ENCODE data around the gene KCNMA1.
"Not testable (repeated sequence)": the region's sequence is repeated elsewhere in the genome, so short reads cannot be mapped to it uniquely, and the experiment has no call there.

Gene KCNMA1

GRCh38 chr10:77664008-77664407 lies 26.4 kb upstream of the KCNMA1 start:
- no CpG with 5 or more reads among the region's 2 CpGs for WGBS, 2 experiments
- Histone ChIP-seq H3K36me3 (ENCODE audit: control insufficient read depth, insufficient read depth, low read length) (no peaks in the 10 kb centered on the region), H3K4me3 (ENCODE audit: insufficient read depth, low read depth, low read length) (no peak overlapping the region), H3K27me3 (ENCODE audit: control insufficient read depth, insufficient read depth, low read length, poor library complexity, severe bottlenecking) (no peaks in the 10 kb centered on the region), H3K4me1 (ENCODE audit: control insufficient read depth, insufficient read depth, low read length) (no peaks in the 10 kb centered on the region), H3K27ac (ENCODE audit: insufficient read depth, low read depth, low read length, poor library complexity, severe bottlenecking) (no peak overlapping the region), H3K9me3 (ENCODE audit: control insufficient read depth, low read length) (no peaks in the 10 kb centered on the region)

GRCh38 chr10:77661674-77662073 lies 24.1 kb upstream of the KCNMA1 start:
- Histone ChIP-seq H3K4me1 (ENCODE audit: control insufficient read depth, insufficient read depth, low read length) (no peaks in the 10 kb centered on the region), H3K36me3 (ENCODE audit: control insufficient read depth, insufficient read depth, low read length) (no peaks in the 10 kb centered on the region), H3K27me3 (ENCODE audit: control insufficient read depth, insufficient read depth, low read length, poor library complexity, severe bottlenecking) (no peaks in the 10 kb centered on the region), H3K9me3 (ENCODE audit: control insufficient read depth, low read length) (no peaks in the 10 kb centered on the region), H3K27ac (ENCODE audit: insufficient read depth, low read depth, low read length, poor library complexity, severe bottlenecking) (no peak overlapping the region), H3K4me3 (ENCODE audit: insufficient read depth, low read depth, low read length) (no peak overlapping the region)
- WGBS, 2 experiments = 91 to 92% methylated on average over 6 of the region's 6 CpGs

GRCh38 chr10:77661100-77661499 lies 23.5 kb upstream of the KCNMA1 start:
- no peaks in the 10 kb centered on the region for H3K4me1 ChIP-seq (ENCODE audit: control insufficient read depth, insufficient read depth, low read length)
- H3K36me3 ChIP-seq (ENCODE audit: control insufficient read depth, insufficient read depth, low read length) = no peaks in the 10 kb centered on the region
- H3K27me3 ChIP-seq (ENCODE audit: control insufficient read depth, insufficient read depth, low read length, poor library complexity, severe bottlenecking) = no peaks in the 10 kb centered on the region
- WGBS, 2 experiments = 66 to 71% methylated on average over 3 of the region's 3 CpGs
- H3K9me3 ChIP-seq (ENCODE audit: control insufficient read depth, low read length) = no peaks in the 10 kb centered on the region
- no peak overlapping the region for H3K27ac ChIP-seq (ENCODE audit: insufficient read depth, low read depth, low read length, poor library complexity, severe bottlenecking)
- H3K4me3 ChIP-seq (ENCODE audit: insufficient read depth, low read depth, low read length) = no peak overlapping the region

DNA sequence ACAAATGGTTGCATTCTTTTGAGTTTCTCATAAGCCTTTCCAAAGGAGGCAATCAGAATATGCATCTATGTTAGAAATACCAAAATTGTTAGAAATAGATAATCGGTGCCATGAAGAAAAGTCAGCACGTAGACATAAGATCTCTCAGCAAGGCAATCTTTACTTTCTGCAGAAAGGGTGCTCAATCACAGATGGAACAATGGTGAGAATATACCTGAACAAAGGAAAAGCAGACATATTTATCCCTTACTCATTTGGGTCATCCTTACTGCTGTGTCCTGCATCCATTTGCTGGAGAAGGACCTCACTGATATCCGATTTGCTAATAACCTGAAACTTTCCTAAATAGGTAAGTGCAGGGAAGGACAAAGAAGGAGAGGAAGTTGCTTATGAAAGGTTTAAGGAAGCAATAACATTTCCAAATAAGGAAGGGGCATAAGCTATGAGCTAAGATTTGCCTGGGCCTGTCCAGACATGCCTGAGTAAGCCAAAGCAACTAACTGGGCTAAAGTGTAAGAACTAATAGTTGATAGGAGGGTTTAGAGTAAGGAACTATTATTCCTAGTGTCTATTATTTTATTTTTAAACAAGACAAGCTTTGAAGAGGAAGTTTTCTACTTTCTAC lies 21.6 kb upstream of the KCNMA1 start:
- not testable (repeated sequence) for H3K4me3 ChIP-seq (ENCODE audit: insufficient read depth, low read depth, low read length)
- WGBS, 2 experiments = 91 to 93% methylated on average over 3 of the region's 3 CpGs

GRCh38 chr10:77653210-77653609 lies 15.6 kb upstream of the KCNMA1 start:
- Histone ChIP-seq H3K4me1 (ENCODE audit: control insufficient read depth, insufficient read depth, low read length) (no peaks in the 10 kb centered on the region), H3K27me3 (ENCODE audit: control insufficient read depth, insufficient read depth, low read length, poor library complexity, severe bottlenecking) (no peaks in the 10 kb centered on the region), H3K4me3 (ENCODE audit: insufficient read depth, low read depth, low read length) (no peak overlapping the region), H3K9me3 (ENCODE audit: control insufficient read depth, low read length) (no peaks in the 10 kb centered on the region), H3K27ac (ENCODE audit: insufficient read depth, low read depth, low read length, poor library complexity, severe bottlenecking) (no peak overlapping the region), H3K36me3 (ENCODE audit: control insufficient read depth, insufficient read depth, low read length) (no peaks in the 10 kb centered on the region)

More for the DNA sequence above, 21.6 kb upstream of the KCNMA1 start:
- not testable (repeated sequence) for H3K9me3 ChIP-seq (ENCODE audit: control insufficient read depth, low read length); H3K36me3 ChIP-seq (ENCODE audit: control insufficient read depth, insufficient read depth, low read length); H3K4me1 ChIP-seq (ENCODE audit: control insufficient read depth, insufficient read depth, low read length); H3K27me3 ChIP-seq (ENCODE audit: control insufficient read depth, insufficient read depth, low read length, poor library complexity, severe bottlenecking); H3K27ac ChIP-seq (ENCODE audit: insufficient read depth, low read depth, low read length, poor library complexity, severe bottlenecking)

DNA sequence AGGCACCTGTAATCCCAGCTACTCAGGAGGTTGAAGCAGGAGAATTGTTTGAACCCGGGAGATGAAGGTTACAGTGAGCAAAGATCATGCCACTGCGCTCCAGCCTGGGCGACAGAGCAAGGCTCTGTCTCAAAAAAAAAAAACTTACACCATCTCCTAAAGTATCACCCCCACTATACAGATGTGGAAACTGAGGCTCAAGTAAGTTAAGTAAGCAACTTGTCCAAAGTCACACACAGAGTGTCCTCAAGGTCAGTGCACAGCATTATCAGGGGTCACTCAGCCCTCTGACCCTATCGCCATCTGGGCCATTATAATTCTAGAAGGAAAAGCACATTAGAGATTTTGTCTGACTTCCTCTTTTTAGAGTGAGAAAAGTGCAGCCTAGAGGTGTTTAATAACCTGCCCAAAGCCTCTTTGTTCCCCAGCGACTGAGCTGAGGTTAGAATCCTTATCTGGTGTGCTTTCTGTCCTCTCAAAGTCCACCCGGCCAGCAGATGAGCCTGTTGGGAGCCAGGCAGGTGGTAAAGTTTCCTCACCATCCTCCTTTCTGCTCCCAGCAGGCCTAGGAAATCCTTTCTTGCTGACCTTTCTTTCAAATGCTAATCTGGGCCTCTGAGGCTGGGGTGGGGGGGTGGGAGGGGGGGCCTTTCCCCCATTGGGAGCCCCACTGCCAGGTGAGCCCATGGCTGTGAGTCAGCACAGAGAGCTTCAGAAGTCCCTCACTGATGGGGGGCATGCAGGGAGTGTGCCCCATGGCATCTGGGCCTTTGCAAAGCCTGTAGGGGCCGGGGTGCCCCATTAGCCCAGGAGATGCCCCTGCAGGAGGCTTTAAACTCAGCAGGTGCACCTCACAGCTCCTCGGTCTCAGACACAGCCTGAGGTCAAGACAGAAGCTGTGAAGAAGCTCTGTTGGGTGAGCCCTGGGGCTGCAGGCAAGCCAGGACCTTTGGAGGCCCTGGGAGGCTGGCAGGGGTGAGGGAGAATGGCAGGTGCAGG lies 12.0 kb upstream of the KCNMA1 start:
- H3K27me3 ChIP-seq (ENCODE audit: control insufficient read depth, insufficient read depth, low read length, poor library complexity, severe bottlenecking) = no peaks in the 10 kb centered on the region
- H3K9me3 ChIP-seq (ENCODE audit: control insufficient read depth, low read length) = no peaks in the 10 kb centered on the region
- WGBS, 2 experiments = 51 to 55% methylated on average over 8 of the region's 8 CpGs
- no peak overlapping the region for H3K4me3 ChIP-seq (ENCODE audit: insufficient read depth, low read depth, low read length)
- H3K4me1 ChIP-seq (ENCODE audit: control insufficient read depth, insufficient read depth, low read length) = no peaks in the 10 kb centered on the region
- H3K36me3 ChIP-seq (ENCODE audit: control insufficient read depth, insufficient read depth, low read length) = no peaks in the 10 kb centered on the region
- H3K27ac ChIP-seq (ENCODE audit: insufficient read depth, low read depth, low read length, poor library complexity, severe bottlenecking) = no peak overlapping the region

DNA sequence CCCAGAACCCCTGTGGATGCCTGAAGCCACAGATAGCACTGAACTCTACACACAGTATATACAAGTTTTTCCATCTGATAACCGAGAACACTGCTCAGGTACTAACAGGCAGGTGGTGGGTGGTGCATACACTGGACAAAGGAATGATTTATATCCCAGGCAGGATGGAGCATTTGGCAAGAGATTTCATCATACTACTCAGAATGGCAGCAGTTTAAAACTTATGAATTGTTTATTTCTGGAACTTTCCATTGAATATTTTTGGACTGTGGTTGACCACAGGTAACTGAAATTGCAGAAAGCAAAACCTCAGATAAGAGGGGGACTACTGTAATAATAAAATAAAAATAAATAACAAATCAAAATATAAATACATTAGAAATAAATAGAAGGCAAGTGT lies 10.9 kb upstream of the KCNMA1 start:
- no peaks in the 10 kb centered on the region for H3K27me3 ChIP-seq (ENCODE audit: control insufficient read depth, insufficient read depth, low read length, poor library complexity, severe bottlenecking)
- H3K27ac ChIP-seq (ENCODE audit: insufficient read depth, low read depth, low read length, poor library complexity, severe bottlenecking) = no peak overlapping the region
- 85 to 94% methylated on average over 1 of the region's 1 CpG for WGBS, 2 experiments
- no peaks in the 10 kb centered on the region for H3K9me3 ChIP-seq (ENCODE audit: control insufficient read depth, low read length)
- no peak overlapping the region for H3K4me3 ChIP-seq (ENCODE audit: insufficient read depth, low read depth, low read length)
- H3K36me3 ChIP-seq (ENCODE audit: control insufficient read depth, insufficient read depth, low read length) = no peaks in the 10 kb centered on the region
- H3K4me1 ChIP-seq (ENCODE audit: control insufficient read depth, insufficient read depth, low read length) = no peaks in the 10 kb centered on the region

DNA sequence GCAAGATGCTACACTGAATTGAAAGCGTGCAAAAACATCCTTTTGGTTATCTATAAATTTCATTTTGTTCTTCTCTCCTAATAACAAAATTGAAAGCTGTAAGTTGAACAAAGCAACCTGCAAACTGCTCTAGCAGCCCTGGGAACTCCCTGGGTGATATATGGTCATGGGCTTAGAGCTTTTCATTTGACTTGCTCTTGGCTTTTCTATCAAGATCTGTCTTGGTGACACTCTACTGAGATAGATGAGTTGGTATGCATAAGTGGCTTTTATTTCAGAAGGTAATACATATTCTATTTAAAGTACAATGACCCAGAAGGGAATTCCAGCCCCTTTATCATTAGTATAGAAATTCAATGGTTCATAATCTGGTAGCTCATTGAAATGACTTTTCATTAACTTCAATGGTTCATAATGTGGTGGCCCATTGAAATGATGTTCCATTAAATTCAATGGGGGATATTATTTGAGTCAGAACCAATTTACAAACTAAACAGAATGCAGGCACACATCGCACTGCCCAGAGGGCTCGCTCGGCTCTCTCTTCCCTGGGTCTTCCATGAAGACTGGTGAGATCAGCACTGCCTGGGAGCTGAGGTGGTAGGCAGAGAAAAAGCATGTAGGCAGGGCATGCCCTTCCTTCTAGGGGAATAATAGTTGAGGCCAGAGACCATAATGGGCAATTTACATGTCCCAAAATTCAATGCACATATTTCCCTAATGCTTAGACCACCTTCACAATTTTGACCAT lies 10.1 kb upstream of the KCNMA1 start:
- H3K4me1 ChIP-seq (ENCODE audit: control insufficient read depth, insufficient read depth, low read length) = no peaks in the 10 kb centered on the region
- H3K27me3 ChIP-seq (ENCODE audit: control insufficient read depth, insufficient read depth, low read length, poor library complexity, severe bottlenecking) = no peaks in the 10 kb centered on the region
- no peak overlapping the region for H3K4me3 ChIP-seq (ENCODE audit: insufficient read depth, low read depth, low read length)
- no peak overlapping the region for H3K27ac ChIP-seq (ENCODE audit: insufficient read depth, low read depth, low read length, poor library complexity, severe bottlenecking)
- H3K36me3 ChIP-seq (ENCODE audit: control insufficient read depth, insufficient read depth, low read length) = no peaks in the 10 kb centered on the region
- H3K9me3 ChIP-seq (ENCODE audit: control insufficient read depth, low read length) = no peaks in the 10 kb centered on the region
- WGBS, 2 experiments = 88 to 92% methylated on average over 4 of the region's 4 CpGs

DNA sequence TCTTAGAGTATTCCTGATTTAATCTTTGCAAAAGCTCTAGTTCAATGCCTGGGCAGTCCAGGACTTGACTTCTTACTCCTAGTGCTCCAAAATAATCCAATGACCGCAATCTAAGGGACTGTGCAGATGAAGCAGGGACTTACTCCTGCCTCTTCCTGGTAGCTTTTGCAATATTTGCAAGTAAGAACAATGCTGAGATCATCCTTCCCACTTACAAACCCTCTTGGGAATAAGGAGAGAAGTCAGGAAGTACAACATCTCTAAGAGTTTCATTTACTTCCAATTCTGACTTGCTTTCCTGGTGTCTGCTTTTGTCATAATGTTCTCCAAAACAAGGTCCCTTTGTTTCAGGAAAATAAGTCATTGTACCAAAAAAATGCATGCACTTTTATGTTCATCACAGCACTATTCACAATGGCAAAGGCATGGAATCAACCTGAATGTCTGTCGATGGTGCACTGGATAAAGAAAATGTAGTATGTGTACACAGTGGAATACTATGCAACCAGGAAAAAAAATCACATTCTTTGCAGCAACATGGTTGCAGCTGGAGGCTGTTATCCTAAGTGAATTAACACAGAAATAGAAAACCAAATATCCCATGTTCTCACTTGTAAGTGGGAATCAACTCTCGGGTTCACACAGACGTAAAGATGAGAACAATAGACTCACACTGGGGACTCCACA lies 7.1 kb upstream of the KCNMA1 start:
- Histone ChIP-seq H3K27ac (ENCODE audit: insufficient read depth, low read depth, low read length, poor library complexity, severe bottlenecking) (no peak overlapping the region), H3K36me3 (ENCODE audit: control insufficient read depth, insufficient read depth, low read length) (no peaks in the 10 kb centered on the region), H3K4me3 (ENCODE audit: insufficient read depth, low read depth, low read length) (no peak overlapping the region), H3K9me3 (ENCODE audit: control insufficient read depth, low read length) (no peaks in the 10 kb centered on the region), H3K4me1 (ENCODE audit: control insufficient read depth, insufficient read depth, low read length) (no peaks in the 10 kb centered on the region), H3K27me3 (ENCODE audit: control insufficient read depth, insufficient read depth, low read length, poor library complexity, severe bottlenecking) (peaks cover 22% of the 10 kb centered on the region)
- 87 to 93% methylated on average over 4 of the region's 4 CpGs for WGBS, 2 experiments

All from ectodermal cell (in vitro differentiated cells).